Measurements from ENCODE around the gene CCR5AS.

CCR5AS gene

DNA sequence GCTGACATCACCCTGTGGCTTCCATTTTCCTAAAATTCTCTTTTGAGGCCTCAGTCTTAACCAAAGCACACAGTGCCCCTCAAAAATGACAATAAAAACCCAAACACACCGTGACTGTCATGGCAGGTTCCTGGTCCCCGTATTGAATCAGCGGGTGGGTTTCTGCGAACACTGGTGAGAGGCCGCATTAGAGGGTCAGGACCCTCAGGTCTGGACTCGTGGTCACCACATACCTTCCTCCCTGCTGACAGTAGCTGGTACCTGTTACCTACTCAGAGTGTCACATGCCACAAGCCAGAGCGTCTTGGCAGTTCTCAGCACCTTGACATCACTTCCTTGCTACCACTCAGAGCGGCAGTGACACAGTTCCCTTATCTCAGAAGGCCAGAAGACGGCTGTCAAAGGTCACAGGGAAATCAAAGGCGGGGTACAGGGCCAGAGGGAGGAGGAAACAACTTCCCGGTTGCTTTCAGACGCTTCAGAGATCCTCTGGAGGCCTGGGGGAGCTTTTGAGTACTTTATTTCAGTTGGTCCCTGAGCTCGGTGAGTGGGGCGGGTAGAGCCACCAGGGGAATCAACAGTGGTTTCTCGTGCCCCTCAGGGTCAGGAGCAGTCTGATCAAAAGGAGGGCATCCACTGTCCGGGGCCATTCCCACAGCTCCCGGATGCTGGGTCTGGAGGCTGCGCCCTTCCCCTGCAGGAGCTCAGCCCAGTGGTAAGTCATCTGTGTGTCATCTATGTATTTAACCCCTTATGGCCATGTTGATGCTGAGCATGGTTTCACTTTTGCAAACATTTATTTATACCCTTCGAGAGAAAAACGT is at the start of gene CCR5AS, which contains the start of gene CCRL2:
Gene CCR5AS, minus strand, starts transcription at position 279 of the 824 bp plus-strand sequence.
Gene CCRL2, plus strand, starts transcription at position 472 of the 824 bp plus-strand sequence. CDS start 821 bp downstream, outside the sequence.
- WGBS, 4 donors, result 35 to 47% (median 37%) methylated on average over 12 to 20 of the region's 20 CpGs
- H3K27ac ChIP-seq, result peak within 1 kb of the TSS; percentile 40 to 92 (median 51)
- TF ChIP-seq, protein P1, sequence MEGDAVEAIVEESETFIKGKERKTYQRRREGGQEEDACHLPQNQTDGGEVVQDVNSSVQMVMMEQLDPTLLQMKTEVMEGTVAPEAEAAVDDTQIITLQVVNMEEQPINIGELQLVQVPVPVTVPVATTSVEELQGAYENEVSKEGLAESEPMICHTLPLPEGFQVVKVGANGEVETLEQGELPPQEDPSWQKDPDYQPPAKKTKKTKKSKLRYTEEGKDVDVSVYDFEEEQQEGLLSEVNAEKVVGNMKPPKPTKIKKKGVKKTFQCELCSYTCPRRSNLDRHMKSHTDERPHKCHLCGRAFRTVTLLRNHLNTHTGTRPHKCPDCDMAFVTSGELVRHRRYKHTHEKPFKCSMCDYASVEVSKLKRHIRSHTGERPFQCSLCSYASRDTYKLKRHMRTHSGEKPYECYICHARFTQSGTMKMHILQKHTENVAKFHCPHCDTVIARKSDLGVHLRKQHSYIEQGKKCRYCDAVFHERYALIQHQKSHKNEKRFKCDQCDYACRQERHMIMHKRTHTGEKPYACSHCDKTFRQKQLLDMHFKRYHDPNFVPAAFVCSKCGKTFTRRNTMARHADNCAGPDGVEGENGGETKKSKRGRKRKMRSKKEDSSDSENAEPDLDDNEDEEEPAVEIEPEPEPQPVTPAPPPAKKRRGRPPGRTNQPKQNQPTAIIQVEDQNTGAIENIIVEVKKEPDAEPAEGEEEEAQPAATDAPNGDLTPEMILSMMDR (IDR thresholded peaks at IDR 0.05), result no peak
- peak in 1 of 2 donors; percentile 14 for TF ChIP-seq POLR2A (IDR thresholded peaks at IDR 0.05)
- no peaks in the 10 kb centered on the region for H3K27me3 ChIP-seq
- H3K4me1 ChIP-seq (replicated peaks in 1 of 2), result no peaks in the 10 kb centered on the region
- DNase-seq, result peak; percentile 53 to 86 (median 67)
- H3K36me3 ChIP-seq (replicated peaks in 1 of 2), result no peaks in the 10 kb centered on the region
- intact Hi-C loops (cut with DNase I), result no loop called here
- H3K9me3 ChIP-seq (replicated peaks in 1 of 3), result no peaks in the 10 kb centered on the region
- peak within 1 kb of the TSS in 1 of 4 donors; percentile 44 for H3K4me3 ChIP-seq

DNA sequence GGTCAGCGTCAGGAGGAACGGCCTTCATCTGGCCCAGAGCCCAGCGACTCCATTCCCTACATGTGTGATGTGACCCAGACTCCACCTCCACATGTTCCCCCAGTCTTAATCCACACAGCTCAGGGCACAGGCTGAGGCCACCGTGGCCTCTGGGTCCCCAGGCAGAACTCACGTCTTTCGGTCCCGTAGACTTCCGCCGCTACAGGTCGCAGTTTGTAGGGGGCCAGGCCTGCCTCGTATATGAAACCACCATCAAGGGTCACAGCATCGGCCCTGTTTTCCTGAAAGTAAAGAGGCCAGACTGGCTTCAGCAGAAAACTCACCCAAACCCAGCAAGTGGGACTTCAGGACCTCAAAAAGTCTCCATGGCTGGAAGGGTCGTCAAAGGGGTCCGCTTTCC is 49.3 kb upstream of the CCR5AS start:
- 90 to 97% (median 92%) methylated on average over 11 to 14 of the region's 14 CpGs for WGBS, 4 donors
- intact Hi-C loops (cut with DNase I), result no loop called here
- H3K4me3 ChIP-seq, result no peak overlapping the region
- H3K27me3 ChIP-seq, result no peaks in the 10 kb centered on the region
- TF ChIP-seq, protein P1 (IDR thresholded peaks at IDR 0.05), result no peak
- no peak for TF ChIP-seq POLR2A (IDR thresholded peaks at IDR 0.05)
- H3K27ac ChIP-seq, result no peak overlapping the region
- H3K4me1 ChIP-seq (replicated peaks in 1 of 2), result no peaks in the 10 kb centered on the region
- no peaks in the 10 kb centered on the region for H3K9me3 ChIP-seq (replicated peaks in 1 of 3)
- no peaks in the 10 kb centered on the region for H3K36me3 ChIP-seq (replicated peaks in 1 of 2)
- no peak for DNase-seq

DNA sequence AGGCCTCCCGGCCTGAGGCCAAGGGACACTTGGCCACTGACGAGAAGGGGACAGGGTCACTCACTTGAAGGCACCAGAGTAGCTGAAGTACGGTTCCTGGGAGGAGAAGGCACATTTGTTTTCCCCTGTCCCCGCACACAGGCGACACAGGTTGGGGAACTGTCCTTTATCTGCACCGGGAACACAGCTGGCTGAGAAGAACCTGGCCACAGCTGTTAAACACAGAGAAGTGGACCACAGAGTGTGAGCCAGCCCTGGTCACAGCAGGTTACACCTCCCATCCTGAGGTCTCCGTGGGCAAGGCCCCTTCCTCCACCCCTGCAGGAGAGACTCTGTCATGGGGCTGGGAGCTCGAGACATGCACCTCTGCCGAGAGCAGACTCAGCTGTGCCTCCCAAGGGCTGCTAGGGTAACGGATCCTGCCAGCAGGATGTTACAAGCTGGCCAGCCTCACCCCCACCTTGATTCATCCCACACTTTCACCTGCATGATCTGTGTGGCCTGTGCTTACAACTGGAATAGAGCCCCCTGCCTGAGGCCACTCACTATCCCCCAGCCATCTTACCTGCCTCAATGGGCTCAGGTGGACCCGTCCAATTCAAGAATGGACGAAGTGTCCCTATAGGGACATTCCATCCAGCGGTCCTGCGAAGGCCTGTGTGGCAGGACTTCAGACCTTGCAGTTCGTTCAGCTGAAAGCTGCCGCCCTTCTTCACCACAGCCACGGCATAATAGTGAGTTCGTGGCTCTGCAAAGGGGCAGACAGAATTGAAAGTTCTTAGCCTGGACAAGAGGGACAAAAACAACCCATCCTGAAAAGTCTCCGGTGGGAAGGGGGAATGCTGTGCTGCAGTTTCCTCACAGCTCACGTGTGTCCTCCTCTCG is 48.6 kb upstream of the CCR5AS start:
- 83 to 86% (median 85%) methylated on average over 15 to 21 of the region's 21 CpGs for WGBS, 4 donors
- intact Hi-C loops (cut with DNase I), result no loop called here
- Histone ChIP-seq H3K36me3 (replicated peaks in 1 of 2) (no peaks in the 10 kb centered on the region), H3K27me3 (peaks cover 2% of the 10 kb centered on the region), H3K4me3 (no peak overlapping the region), H3K27ac (no peak overlapping the region), H3K4me1 (replicated peaks in 1 of 2) (no peaks in the 10 kb centered on the region), H3K9me3 (replicated peaks in 1 of 3) (no peaks in the 10 kb centered on the region)
- no peak for TF ChIP-seq POLR2A (IDR thresholded peaks at IDR 0.05)
- TF ChIP-seq, protein P1 (IDR thresholded peaks at IDR 0.05), result no peak
- DNase-seq, result no peak

DNA sequence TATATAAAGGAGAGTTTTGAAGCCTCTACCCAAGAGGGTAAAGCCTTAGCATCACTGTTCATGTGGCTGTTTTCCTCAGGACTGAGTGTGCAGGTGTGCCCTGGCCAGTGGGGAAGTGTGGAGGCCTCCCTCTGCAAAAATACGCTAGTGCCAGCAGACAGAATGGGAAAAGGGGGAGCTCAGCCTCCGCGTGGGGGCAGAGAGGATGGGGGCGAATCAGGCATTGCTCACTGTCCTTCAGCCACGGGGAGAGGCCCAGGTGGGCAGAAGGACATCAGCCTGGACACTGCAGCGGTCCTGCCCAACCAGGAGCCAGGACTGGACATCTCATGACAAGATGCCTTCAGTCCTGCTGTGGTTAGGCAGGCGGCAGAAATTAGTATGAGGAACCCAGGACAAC is 47.7 kb upstream of the CCR5AS start:
- Histone ChIP-seq H3K36me3 (replicated peaks in 1 of 2) (no peaks in the 10 kb centered on the region), H3K4me1 (replicated peaks in 1 of 2) (no peaks in the 10 kb centered on the region), H3K4me3 (no peak overlapping the region), H3K27me3 (peaks cover 6% of the 10 kb centered on the region), H3K9me3 (replicated peaks in 1 of 3) (no peaks in the 10 kb centered on the region), H3K27ac (no peak overlapping the region)
- no peak for TF ChIP-seq POLR2A (IDR thresholded peaks at IDR 0.05)
- TF ChIP-seq, protein P1 (IDR thresholded peaks at IDR 0.05), result no peak
- WGBS, 4 donors, result 74 to 83% (median 77%) methylated on average over 7 of the region's 7 CpGs
- intact Hi-C loops (cut with DNase I), result no loop called here
- no peak for DNase-seq
